NK-92 treated with Interleukin-12 subunit alpha and Interleukin-12 subunit beta, amount 100 ng/mL, for 24 hours (cell line): Measurements from ENCODE around the gene CCDC85C.
"Not testable (repeated sequence)": the region's sequence is repeated elsewhere in the genome, so short reads cannot be mapped to it uniquely, and the experiment has no call there.

Experiments used
- DNase-seq: peaks from one replicate; lab custom pipeline; 2025; lab: John Stamatoyannopoulos, UW

The CCDC85C gene

DNA sequence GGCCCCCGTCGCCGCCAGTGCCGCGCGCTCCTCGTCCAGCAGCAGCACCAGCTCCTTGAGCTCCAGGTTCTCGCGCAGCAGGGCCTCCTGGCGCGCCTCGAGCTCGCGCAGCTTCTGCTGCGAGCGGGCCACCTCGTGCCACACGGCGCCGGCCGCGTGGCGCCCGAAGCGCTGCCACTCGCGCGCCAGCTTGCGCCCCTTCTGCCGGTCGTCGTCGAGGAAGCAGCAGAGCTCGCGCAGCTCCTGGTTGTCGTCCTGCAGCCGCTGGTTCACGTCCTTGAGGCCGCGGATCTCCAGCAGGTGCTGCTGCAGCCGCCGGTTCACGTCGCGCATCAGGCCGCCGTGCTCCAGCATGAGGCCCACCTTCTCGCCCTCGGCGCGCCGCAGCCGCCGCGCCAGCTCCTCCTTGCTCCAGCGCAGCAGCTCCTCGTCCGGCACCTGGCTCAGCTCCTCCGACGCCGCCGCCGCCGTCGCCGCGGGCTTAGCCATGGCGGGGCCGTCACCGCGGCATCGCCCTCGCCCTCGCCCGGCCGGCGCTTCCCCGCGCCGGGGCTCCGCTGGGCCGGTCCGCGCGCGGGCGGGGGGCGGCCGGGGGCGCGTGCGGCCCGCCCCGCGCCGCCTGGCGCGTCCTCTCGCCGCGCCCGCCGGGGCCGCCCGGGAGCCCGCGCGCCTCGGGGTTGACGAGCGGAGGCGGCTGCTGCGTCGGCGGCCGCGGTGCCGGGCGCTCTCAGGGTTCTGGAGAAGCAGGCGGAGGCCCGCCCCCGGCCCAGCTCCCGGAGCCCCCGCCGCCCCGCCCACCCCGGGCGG, at the start of gene CCDC85C:
TSS of gene CCDC85C (minus strand) at position 737 of the 807 bp plus-strand sequence. CDS start at position 489, 248 bp downstream.
- DNase-seq: no peak

DNA sequence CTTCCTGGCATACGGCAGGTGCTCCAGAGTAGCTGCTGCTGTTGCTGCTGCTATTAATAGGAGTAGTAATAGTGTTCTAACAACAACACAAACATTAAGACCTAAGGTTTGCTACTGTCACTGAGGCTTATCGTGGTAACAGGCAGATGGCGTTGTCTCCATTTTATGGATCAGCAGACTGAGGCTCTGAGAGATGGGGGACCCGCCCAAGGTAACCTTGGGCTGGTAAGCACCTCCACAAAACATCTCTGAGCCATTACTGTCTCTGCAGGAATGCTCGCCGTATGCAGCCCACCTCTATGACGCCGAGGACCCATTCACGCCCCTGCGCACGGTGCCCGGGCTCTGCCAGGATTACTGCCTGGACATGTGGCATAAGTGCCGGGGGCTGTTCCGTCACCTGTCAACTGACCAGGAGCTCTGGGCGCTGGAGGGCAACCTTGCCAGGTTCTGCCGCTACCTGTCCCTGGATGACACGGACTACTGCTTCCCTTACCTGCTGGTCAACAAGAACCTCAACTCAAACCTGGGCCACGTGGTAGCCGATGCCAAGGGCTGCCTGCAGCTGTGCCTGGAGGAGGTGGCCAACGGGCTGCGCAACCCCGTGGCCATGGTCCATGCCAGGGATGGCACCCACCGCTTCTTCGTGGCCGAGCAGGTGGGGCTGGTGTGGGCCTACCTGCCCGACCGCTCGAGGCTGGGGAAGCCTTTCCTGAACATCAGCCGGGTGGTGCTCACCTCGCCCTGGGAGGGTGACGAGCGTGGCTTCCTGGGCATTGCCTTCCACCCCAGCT, 48.1 kb upstream of the CCDC85C start:
- DNase-seq: no peak

DNA sequence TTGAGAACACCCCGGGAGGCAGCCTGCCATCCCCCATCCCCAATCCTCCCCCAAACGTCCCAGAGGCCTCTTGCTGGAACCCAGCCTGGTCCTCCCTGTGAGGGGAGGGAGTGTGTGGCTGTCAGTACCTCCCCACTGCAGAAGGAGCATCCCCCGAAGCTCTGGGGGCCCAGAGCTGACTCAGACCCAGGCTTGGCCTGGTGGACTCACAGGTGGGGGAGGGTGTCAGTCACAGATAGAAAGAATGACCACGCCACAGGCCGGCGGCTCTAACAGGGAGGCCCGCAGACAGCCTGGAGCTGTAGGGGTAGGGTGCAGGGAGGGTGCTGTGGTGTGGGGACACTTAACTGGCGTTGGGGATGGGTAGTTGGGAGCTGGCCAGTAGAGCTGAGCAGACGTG, 46.2 kb upstream of the CCDC85C start:
- no peak for DNase-seq

DNA sequence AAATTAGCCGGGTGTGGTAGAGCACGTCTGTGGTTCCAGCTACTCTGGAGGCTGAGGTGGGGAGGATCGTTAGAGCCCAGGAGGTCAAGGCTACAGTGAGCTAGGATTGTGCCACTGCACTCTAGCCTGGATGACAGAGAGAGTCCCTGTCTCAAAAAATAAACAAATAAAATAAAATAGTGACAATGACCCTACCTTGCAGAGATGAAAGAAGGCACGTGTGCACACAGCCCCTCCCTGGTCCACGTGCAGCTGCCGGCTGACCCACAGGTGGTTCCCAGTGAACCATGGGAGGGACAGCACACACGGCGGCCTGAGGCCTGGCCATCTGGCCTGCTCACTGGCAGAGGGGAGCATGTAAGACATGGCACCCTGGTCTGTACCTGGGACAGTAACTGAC, 45.6 kb upstream of the CCDC85C start:
- DNase-seq: no peak

DNA sequence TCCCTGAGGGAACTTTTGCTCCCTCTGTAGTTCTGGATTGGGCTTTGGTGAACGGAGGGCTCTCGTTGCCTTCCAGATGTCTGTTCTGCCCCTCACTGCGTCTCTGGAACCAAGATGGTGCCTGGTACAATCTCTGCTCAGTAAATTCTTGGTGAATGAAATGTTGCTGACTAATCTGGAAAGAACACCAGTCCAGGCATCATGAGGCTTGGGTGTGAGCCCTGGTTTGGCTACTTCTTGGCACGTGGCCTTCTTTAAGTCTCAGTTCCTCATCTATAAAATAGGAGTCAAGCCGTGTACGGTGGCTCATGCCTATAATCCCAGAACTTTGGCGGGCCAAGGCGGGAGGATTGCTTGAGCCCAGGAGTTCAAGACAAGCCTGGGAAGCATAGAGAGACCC, 45.2 kb upstream of the CCDC85C start:
- DNase-seq: no peak

DNA sequence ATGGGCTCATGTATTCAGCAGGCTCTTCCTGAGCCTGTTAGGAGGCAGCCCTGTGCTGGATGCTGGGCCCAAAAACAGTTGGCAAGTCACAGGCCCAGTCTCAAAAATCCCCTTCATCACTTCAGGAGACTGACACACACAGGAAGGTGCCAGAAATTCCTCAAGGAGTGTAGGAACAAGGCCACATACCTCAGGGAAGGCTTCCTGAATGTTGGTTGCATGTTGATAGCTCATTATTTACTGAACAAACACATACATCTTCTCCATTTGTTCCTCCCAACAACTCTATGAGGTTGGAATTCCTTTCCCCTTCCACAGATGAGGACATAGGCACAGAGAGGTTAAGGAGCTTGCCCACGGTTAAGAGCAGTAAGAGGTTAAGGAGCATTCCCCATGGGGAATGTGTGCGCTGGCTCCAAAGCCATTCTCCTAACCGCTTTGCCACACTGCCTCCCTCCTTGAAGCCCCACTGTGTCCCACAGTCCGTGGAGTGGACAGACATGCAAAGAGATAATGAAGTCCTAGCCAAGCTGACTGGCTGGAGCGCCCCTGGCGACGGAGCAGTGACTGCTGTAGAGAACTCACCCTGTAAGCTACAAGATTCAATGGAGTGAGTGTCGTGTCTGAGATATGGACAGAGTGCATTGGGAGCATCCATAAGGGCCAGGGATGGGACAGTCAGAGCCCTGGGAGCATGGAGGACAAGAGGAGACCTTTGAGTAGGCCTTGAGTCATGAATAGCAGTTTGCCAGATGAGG, 44.2 kb upstream of the CCDC85C start:
- no peak for DNase-seq

DNA sequence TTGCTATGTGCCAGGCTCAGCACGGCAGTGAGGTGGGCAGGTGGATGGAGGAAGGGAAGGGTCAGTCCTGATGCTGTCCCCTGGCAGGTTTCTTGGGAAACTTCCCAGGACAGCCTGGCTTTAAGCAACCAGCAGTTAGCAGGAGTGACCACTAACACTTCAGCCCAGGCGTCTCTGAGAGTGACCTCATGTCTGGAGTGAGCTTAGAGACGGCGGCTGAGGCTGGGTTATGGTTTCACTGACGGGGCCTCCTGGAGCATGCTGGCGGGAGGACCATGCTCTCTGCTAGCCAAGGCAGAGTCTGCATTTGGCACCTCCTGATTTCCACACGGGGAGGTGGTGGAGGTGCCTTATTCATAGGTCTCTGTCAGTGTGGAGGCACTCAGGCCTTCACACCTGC, 43.4 kb upstream of the CCDC85C start:
- no peak for DNase-seq

DNA sequence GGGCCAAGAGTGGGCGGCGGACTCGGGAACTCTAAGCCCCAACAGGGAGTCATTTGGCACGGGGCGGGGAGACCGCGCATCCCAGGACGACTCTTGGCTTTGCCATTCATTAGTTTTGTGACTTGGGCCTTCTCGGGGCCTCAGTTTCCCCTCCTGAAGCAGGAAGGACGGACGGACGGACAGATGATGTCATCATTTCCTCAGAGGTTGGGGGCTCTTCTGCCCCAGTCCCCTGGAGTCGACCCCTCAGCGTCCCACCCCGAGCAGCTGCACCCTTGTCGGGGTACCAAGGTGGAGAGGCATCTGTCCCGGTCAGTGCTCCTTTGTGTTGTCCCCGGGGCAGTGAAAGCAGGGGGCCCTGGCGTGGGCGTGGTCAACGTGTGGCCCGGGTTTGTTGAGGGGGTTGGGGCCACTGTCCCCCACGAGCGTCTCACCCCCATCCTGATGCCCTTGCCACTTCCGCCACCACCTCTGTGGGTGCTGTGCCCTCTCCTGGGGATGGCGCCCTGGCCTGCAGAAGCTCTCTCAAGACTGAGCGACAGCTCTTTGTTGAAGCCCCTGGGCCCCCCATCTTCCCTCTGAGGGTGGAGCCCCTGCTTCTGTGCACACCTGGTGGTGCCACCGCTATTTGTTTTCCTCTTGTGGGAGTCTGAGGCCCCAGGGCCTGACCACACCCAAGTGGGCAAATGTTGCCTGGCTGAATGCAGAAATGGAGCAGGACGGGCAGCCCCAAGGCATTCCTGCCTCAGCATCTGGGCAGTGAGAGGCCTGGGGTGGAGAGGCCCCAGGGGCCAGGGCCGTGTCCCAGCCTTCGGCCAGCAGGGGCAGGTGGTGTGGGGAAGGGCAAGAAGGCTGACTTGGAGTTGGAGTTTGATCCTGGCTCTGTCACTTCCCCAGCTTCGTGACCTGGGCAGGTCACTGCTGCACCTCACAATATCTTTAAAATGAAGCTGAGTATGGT, 41.8 kb upstream of the CCDC85C start:
- no peak for DNase-seq

DNA sequence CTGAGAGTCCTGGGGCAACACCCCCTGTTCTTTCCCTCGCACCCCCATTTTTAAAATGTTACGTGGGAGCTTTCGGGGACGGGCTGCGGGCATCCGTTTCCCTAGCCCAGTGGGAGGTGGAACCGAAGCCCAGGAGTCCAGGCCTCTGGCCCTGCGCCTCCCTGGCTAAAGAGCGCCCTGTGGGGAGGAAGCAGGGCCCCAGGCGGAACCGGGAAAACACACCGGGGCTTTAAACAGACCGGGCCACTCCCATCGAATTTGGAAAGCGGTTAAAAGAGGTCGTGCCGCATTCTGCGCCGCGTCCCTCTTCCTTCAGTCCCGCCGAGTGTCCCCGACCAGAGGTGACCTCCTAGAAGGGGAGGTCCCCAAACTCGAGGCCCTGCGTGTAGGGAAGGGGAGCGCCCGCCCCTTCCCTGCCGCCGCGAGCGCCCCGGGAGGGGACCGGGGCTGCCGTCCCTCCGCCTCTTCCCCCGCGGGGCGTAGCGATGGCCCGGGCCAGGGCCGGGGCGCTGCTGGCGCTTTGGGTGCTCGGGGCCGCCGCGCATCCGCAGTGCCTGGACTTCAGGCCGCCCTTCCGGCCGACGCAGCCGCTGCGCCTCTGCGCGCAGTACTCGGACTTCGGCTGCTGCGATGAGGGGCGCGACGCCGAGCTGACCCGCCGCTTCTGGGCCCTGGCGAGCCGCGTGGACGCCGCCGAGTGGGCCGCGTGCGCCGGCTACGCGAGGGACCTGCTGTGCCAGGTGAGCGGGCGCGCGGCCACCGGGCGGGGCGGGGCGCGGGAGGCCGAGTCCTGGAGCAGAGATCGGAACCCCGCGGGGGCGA, 40.9 kb upstream of the CCDC85C start, which contains the start of gene HHIPL1:
TSS of gene HHIPL1 (plus strand) at position 407 of the 822 bp plus-strand sequence. CDS start at position 486, 79 bp downstream.
- DNase-seq: no peak

DNA sequence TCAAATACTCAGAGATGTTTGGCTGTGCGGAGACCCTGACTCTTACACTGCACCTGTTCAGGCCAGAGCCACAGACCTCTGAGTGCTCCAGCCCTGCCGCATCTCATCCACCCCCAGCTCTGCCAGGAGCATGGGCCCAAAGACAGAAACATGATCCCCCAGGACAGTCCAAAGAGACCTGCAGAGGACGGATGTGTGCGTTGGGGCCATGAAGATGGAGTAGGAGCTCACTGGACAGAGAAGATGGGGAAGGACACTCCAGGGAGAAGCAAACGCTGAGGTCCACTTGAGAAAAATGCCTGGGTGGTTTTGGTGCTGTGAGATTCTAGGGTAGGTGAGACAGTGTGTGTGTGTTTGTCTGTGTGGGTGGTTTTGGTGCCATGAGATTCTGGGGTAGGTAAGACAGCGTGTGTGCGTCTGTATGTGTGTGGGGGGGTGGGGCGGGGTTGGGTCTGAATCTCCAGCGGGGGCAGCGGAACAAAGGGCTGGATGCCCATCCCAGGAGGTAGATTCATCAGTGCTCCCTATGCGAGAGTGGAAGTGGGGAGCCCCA, 40.1 kb upstream of the CCDC85C start:
- DNase-seq: no peak

DNA sequence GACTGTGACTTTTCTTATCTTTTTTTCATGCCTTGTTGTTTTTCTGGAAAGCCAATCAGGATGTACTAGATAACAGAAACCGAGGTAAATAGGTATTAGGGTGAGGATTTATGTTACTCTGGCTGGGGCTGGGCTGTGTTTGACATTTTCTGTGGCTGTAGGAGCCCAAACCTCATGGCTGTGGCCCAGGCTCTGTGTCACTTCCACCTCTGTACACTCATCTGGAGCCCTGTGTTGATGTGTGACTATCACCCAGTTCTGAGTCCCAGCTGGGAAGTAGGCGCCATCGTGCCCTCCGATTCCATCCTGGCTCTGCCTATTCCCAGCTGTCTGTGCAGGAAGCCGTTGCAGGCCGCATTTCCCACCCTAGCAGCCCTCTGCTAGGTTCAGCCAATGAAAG, 39.3 kb upstream of the CCDC85C start:
- no peak for DNase-seq

DNA sequence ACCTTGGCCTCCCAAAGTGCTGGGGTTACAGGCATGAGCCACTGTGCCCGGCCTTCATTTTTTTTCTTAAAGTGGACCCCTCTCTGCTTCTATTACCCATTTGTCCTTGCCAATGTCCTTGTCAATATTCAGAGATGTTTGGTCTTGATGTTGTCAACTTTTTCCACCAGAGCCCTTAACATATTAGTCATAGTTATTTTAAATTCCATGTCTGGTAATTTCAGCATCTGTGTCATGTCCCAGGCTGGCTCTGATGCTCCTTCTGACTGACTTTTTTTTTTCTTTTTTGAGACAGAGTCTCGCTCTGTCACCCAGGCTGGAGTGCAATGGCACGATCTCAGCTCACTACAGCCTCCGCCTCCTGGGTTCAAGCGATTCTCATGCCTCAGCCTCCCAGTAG, 38.8 kb upstream of the CCDC85C start:
- DNase-seq: not testable (repeated sequence)

DNA sequence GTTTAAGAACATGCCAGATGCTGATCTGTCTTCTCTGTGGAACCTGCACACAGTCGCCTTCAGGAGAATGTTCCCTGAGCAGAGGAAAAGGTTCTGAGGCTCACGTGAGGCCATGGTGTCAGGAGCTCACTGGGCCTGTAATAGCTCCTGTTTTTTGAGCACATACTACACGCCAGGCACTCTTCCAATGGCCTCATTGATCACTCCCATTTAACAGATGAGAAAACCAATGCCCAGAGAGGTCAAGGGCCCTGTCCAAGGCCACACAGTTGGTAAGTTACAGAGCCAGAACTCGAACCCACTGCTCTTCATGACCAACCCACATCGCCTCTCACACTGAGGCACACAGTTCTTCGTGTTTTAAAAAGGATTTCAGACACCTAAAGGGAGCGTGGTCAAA, 33.6 kb upstream of the CCDC85C start:
- no peak for DNase-seq

DNA sequence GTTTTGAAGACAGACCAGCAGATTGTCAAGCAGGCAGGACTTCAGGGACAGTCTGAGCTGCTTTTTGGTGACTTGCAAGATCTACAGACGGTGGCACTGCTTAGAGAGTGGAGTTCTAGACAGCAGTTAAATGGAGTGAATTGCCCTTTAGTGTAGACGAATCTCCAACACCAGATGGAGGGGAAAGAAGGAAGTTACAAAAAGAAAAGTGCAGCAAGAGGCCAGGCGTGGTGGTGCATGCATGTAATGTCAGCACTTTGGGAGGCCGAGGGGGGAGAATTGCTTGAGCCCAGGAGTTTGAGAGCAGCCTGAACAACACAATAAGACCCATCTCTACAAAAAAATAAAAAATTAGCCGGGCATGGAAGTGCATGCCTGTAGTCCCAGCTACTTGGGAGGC, 32.5 kb upstream of the CCDC85C start:
- no peak for DNase-seq

DNA sequence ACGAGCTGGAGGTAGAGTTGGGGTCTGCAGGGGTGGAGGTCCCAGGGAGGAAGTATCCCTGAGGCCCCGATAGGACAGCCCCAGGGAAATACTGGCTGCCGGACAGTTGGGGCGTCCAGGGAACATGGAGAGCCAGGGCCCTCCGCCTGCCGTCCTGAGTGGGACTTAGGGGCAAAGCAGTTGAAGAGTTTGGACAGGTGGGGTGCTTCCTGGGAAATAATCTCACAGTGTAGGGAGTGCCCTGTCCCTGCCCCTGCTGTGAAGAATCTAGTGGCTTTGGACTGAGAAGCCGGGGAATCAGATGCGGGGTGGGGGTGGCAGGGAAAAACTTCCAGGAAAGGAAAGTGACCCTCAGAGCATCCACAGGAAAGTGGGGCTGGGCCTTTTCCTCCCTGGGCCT, 31.1 kb upstream of the CCDC85C start:
- no peak for DNase-seq

DNA sequence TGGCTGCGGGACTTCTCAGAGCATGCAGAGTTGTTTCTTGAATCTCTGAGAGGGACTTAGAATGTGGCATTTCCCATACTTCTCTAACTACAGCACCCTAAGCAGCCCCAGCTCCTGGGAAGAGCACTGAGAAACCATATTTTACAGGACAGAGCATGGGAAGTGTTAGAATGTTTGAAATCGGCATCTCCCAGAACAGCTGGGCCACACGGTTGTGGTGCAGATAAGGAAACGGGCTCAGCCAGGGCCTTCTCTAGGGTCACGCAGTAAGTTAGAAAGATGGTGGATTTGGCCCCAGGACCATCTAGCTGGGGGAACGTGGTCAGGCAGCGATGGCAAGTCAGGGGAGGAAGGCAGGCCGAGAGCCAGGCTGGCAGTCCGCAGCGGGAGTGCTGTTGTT, 30.4 kb upstream of the CCDC85C start:
- DNase-seq: no peak

DNA sequence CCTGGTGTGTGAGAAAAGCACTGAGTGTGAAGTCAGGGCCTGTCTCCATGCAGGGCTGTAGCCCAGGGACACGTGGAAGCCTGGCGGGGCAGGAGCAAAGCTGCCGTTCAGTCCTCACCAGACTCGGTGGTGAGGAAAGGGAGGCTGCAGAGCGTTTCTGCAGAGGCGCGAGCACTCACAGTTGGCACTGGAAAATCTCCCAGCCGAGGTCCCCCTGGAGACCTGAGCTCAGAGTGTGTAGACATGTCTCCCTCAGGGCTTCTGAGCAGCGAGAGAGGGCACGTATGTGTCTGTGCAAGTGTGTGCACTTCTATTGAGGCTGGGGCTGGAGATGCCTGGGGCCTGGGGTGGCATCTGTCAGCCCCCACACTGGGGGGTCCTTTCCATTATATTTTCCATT, 29.9 kb upstream of the CCDC85C start:
- no peak for DNase-seq

DNA sequence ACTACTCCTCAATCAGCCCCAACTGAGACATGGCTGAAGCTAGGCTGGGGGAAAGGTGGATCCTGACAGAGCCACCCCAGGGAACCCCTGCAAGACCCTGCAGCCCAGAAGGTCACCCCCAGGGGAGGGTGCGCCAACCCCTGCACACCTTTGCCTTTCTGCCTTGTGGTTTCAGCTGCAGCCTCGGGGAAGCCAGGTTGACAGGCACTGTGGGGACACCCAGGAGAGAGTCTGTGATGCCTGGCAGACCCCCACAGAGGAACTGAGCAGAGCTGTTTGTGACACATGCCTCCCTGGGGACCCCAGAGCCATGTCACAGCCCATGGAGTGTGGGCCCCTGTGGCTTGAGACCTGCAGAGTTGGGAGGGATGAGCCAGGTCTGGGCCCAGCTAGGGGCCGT, 29.1 kb upstream of the CCDC85C start:
- DNase-seq: no peak

DNA sequence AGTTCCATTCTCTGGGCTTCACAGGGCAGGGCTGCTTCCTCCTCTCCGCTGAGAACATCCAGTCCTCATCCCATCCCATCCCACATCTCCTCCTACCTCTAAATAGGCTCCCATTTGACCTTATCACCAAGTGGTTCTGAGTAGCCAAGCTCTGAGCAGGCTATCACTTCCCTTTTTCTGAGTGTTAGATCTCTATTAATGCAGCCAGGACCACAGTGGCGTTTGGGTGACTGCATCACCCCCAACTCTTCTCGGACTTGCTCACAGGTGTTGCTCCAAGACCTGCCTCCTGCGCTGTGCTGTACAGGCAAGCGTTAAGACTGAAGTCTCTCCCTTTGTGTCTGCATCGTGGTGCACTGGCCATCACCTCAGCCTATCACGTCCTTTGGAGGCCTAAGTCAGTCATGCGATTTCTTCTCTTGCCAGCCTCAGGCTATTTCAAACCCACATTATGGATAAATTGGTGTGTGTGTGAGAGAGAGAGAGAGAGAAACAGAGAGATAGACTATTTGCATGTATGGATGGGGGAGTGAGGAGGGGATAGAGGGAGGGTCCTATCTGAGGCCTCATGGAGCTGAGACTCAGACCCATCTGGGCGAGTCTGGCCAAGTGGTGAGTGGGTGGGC, 28.5 kb upstream of the CCDC85C start:
- DNase-seq: no peak

DNA sequence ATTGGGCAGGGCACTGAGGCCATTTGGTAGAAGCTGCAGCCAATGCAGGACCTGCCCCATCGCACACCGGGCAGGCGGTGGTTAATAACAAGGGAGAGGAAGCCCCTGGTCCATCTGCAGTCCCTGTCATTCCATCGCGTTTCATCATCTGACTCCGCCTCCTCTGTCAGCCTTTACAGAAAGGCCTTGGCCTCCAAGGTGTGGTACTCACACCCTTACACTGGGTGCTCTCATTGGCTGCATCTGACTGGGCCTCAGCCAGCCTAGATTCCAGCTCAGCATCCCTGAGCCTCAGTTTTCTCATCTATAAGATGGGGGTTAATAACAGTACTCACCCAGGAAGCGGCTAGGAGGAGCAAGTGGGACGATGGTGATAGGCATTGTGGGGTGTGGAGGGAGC, 26.2 kb upstream of the CCDC85C start:
- no peak for DNase-seq
